Dendritic cell treated with granulocyte-macrophage colony-stimulating factor and Interleukin-4, amounts not matched to agents 40 ng/mL and 50 ng/mL, for 4 days (primary cell): Measurements from ENCODE around the gene RP2.

Experiments
- H3K27ac Mint-ChIP-seq: one replicate; pipeline ENCODE4 v1.8.0; 2022; ENCODE audit warnings: mild to moderate bottlenecking, mixed read lengths
- H3K27me3 Mint-ChIP-seq: one replicate; pipeline ENCODE4 v1.8.0; 2022; ENCODE audit warnings: mild to moderate bottlenecking, mixed read lengths
- H3K36me3 Mint-ChIP-seq: one replicate; pipeline ENCODE4 v1.8.0; 2022; ENCODE audit warnings: low read depth, mixed read lengths
- H3K4me1 Mint-ChIP-seq: one replicate; pipeline ENCODE4 v1.8.0; 2022; ENCODE audit warnings: low read depth, mixed read lengths
- H3K4me3 Mint-ChIP-seq: one replicate; pipeline ENCODE4 v1.8.0; 2022; ENCODE audit warnings: mild to moderate bottlenecking, moderate library complexity, mixed read lengths
- H3K9me3 Mint-ChIP-seq: one replicate; pipeline ENCODE4 v1.8.0; 2022; ENCODE audit warnings: mixed read lengths
- intact Hi-C: fragments of 100-400 bp; cut with micrococcal nuclease; formaldehyde crosslinking; loops from one replicate; pipeline ENCODE4 v1.15.0; 2022

Gene RP2

DNA sequence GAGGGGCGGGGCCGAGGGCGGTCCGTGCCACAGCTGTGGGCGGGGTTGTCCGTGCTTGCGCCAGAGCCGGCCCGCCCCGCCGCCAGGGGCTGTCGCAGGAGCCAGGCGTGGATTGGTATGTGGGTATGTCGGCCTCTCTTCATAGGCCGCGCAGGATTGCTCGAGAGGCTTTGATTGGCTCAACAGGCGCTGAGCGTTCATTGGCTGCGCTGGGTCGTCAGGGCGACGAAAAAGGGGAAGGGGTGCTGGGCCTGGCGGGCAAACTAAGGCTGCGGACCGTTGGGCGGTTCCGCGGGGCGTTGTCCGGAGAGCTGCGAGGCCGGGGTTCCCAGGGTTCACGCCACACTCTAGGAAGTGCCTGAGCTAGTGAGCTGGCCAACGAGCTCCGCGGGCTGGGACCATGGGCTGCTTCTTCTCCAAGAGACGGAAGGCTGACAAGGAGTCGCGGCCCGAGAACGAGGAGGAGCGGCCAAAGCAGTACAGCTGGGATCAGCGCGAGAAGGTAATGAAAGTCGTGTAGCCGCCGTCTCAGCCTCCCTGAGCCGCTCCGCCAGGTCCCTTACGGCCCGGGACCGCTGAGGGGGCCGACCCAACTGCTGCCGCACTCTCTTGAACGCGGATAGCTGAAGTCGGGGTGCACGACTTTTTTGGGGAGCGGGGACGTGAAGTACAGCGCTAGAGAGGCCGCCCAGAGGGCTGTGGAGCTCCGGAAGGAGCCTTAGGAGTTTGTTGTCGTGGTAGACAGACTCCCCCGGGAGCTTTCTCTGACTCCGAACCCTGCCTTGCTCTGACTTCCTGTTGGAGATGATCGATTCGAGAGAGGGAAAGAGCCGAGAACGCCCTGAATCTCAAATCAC is at the start of gene RP2:
Gene RP2, plus strand, starts transcription at position 343 of the 857 bp plus-strand sequence. Its CDS starts 58 bp downstream, at position 401.
- H3K4me3 Mint-ChIP-seq, result peak within 1 kb of the TSS; percentile 99
- no peaks in the 10 kb centered on the region for H3K9me3 Mint-ChIP-seq
- H3K36me3 Mint-ChIP-seq, result peaks cover 13% of the 10 kb centered on the region
- no peaks in the 10 kb centered on the region for H3K27me3 Mint-ChIP-seq
- peak within 1 kb of the TSS; percentile 98 for H3K27ac Mint-ChIP-seq
- H3K4me1 Mint-ChIP-seq, result peaks cover 12% of the 10 kb centered on the region
- intact Hi-C loops, result no loop called here

DNA sequence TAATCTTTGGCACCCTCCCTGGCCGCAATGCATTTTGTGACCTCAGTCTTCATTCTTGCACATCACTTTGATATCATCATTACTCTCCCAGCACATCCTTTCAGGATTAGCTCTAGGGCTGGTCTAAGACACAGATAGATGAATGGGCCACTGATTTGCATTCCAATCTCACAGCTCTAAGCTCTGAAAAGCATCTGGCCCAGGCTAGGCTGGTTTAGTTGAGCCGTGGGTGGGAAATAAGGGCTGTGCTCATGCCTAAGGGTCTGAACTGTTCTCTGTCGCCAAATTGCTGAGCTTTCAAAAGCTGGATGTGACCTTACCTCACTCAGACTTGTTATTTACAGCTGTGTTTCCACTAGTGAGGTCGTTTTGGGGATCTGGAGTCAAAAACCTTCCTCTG is 47.9 kb upstream of the RP2 start:
- Mint-ChIP-seq H3K9me3 (no peaks in the 10 kb centered on the region), H3K4me1 (peaks cover 14% of the 10 kb centered on the region), H3K4me3 (no peak overlapping the region), H3K27ac (no peak overlapping the region), H3K27me3 (no peaks in the 10 kb centered on the region), H3K36me3 (no peaks in the 10 kb centered on the region)
- intact Hi-C loops, result no loop called here

DNA sequence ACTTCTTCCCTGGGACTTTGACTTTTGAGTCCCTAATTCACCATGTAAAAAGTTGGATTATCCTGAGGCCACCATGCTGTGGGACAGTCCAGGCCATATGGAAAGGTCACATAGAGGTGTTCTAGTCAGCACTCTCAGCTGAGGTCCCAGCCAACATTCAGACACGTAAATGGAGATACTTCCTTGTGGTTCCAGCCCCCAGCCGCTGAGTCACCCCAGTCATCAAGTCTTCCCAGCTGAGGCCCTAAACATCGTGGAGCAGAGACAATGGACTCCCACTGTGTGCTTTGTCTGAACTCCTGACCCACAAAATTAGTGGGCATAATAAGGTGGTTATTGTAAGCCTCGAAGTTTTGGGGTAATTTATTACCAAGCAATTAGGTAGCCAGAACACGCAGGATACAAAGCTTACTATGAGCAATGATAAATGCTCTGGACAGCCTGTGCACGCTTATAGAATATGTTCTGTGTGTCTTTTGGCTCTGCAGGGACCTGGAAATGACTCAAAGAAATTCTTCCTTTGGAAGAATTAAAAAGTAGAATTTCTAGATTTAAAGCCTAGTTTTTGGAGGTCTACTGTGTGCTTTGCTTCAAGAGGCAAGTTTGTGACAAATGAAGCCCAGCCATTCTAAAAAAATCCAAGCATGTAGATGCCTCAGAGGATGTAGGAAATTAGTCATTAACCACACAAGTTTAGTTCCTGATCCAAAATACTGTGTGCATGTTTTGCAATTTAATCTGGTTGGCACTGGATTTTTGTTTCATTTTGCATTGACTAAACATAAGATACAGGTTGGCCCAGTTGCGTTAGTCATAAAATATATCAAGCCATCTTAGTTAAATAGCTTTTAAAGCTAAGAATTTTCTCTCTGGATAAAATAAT is 44.7 kb upstream of the RP2 start:
- intact Hi-C loops, result loop anchor here (5.0 kb wide), 1 partner anchor 215 kb away; no protein-coding TSS in a partner anchor

DNA sequence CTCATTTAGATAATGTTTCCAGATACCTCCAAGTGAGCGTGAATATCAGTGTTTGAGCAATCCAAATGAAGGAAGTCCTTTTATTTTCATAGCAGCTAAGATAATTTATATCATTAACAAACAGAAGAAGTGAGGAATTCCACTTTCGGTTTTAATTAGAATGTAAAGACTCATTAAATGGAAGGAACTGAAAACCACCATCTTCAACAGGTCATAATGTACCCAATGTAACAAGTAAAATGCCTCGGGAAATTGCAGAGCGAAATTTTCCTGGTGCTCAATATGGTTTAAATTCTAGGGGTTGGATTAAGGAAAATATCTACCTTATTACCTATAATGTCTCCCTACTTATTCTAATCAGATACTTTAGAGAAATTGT is 44.0 kb upstream of the RP2 start:
- H3K27ac Mint-ChIP-seq, result peak overlapping the region; percentile 80
- no peaks in the 10 kb centered on the region for H3K36me3 Mint-ChIP-seq
- peak overlapping the region; percentile 34 for H3K4me3 Mint-ChIP-seq

More for the DNA sequence above, 44.7 kb upstream of the RP2 start:
- Mint-ChIP-seq H3K27me3 (no peaks in the 10 kb centered on the region), H3K27ac (peak overlapping the region; percentile 80), H3K4me1 (peaks cover 17% of the 10 kb centered on the region), H3K4me3 (peak overlapping the region; percentile 34), H3K36me3 (no peaks in the 10 kb centered on the region), H3K9me3 (no peaks in the 10 kb centered on the region)

DNA sequence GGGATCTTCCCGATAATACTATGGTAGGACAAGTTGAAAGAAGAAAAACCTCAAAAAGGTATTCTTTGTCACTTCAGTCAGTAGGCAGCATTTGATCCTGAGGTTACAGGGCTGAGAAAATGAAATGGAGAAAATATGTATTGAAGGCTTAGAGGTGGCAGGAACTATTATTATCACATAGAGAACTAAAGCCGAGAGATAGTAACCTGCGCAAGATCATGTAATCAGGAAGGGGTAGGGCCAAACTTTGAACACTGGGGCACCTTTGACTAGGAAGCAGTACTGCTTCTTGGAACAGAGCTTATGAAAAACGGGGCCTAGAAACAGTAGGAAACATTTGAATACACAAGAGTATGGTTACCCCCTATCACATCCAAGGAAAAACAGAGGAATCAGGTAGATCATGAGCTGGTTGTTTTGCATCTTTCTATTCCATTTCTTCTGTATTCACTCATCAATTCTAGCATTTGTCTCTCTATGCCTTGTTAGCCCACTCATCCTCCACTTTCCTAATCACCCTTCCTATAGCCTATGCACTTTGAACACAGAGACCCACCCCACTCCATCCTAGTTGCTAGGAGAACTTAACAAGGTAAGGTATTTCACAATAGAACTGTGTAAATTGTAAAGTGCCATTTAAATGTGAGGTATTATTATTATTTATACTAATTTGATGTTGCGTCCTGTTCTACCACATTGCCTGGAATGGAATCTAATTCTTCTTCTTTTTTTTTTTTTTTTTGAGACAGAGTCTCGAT is 43.3 kb upstream of the RP2 start:
- Mint-ChIP-seq H3K4me1 (peaks cover 17% of the 10 kb centered on the region), H3K9me3 (no peaks in the 10 kb centered on the region), H3K36me3 (no peaks in the 10 kb centered on the region), H3K27me3 (no peaks in the 10 kb centered on the region), H3K4me3 (peak overlapping the region; percentile 34), H3K27ac (peak overlapping the region; percentile 80)
- intact Hi-C loops, result loop anchor here (5.0 kb wide), 1 partner anchor 216 kb away; no protein-coding TSS in a partner anchor

More for the DNA sequence above, 44.0 kb upstream of the RP2 start:
- Mint-ChIP-seq H3K4me1 (peaks cover 17% of the 10 kb centered on the region), H3K27me3 (no peaks in the 10 kb centered on the region), H3K9me3 (no peaks in the 10 kb centered on the region)
- intact Hi-C loops, result loop anchor here (5.0 kb wide), 1 partner anchor 215 kb away; no protein-coding TSS in a partner anchor

DNA sequence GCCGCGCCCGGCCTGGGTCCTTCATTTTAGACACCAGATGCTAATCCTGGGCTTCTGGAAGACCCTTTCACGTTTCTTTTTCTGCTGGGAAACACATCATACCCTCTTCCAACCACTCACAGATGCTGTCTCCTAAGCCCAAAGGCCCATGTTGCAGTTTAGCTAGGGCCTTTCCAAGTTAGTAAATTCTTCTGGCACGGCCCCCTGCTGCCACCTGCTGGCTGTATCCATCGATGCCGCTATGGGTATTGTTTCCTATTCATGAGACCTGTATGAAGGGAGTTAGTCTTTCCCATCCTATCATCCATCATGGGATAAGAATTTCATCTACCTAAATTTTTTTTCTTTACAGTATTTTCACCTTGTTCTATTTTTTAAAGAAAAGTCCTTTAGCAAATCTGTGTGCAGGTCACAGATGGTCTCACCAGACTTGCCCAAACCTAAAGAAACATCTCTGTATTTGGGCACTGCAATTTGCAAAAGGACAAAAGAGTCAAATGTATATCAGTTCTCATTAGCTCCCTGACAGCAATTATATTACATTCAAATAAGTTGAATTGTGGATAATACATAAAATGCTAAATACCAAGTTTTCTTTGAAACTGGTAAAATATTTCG is 40.2 kb upstream of the RP2 start:
- Mint-ChIP-seq H3K9me3 (no peaks in the 10 kb centered on the region), H3K4me1 (peaks cover 11% of the 10 kb centered on the region), H3K27ac (no peak overlapping the region), H3K36me3 (no peaks in the 10 kb centered on the region), H3K4me3 (no peak overlapping the region), H3K27me3 (no peaks in the 10 kb centered on the region)
- intact Hi-C loops, result loop anchor here (1.0 to 2.0 kb wide), 2 partner anchors 37 to 242 kb away; partner anchors contain the start of gene SLC9A7

DNA sequence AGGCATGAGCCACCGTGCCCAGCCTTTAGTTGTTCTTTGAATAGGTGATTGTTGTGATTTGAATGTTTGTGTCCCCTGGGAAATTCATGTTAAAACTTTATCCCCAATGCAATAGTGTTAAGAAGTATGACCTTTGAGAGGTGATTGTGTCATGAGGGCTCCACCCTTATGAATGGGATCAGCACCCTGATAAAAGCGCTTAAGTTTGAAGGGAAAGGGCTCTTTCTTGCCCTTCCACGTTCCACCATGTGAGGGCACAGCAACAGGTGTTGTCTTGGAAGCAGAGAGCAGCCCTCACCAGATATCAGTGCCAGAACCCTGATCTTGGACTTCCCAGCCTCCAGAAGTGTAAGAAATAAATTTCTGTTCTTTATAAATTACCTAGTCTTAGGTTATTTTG is 33.7 kb upstream of the RP2 start:
- H3K4me1 Mint-ChIP-seq, result no peaks in the 10 kb centered on the region
- H3K4me3 Mint-ChIP-seq, result no peak overlapping the region
- intact Hi-C loops, result loop anchor here (5.0 kb wide), 2 partner anchors 229 to 289 kb away; no protein-coding TSS in a partner anchor
- H3K9me3 Mint-ChIP-seq, result no peaks in the 10 kb centered on the region
- no peak overlapping the region for H3K27ac Mint-ChIP-seq
- H3K27me3 Mint-ChIP-seq, result peaks cover 2% of the 10 kb centered on the region
- H3K36me3 Mint-ChIP-seq, result no peaks in the 10 kb centered on the region

DNA sequence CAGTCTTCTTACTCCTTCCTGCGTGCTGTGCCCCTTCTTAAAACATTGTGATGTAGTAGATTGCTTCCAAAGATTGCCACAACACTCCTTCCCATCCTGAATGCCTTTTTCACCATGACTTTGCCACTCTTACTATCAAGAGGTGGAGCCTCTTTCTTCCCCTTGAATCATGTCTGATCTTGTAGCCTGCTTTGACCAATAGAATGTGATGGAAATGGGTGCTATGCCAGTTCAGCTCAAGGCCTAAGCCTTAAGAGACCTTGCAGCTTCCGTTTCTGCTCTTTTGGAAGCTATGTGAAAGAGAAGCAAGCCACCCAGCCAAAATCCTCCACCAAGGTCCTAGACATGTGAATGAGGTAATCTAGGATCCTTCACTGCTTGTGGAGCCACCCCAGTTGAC is 31.6 kb upstream of the RP2 start:
- Mint-ChIP-seq H3K27ac (no peak overlapping the region), H3K36me3 (no peaks in the 10 kb centered on the region), H3K27me3 (peaks cover 2% of the 10 kb centered on the region), H3K9me3 (no peaks in the 10 kb centered on the region), H3K4me1 (no peaks in the 10 kb centered on the region), H3K4me3 (no peak overlapping the region)
- intact Hi-C loops, result no loop called here

DNA sequence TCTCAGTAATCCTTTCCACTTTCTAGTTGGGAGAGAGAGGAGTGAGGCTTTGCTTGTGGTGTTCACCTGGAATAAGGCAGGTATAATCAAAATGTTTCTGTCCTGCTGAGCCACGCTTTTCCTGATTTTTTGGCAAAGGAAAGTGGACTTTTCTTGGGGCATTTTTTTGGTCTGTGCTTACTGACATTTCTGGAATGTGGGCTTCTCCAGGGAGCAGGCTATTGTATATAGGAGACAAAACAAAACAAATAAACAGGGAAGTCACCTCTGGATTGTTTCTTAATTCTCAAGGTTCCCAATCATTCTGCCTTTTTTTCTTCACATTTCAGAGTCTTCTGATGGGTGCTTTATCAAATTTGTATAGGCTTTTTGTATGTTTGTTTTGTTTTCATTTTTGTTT is 25.7 kb upstream of the RP2 start:
- no peak overlapping the region for H3K27ac Mint-ChIP-seq
- H3K9me3 Mint-ChIP-seq, result no peaks in the 10 kb centered on the region
- H3K36me3 Mint-ChIP-seq, result no peaks in the 10 kb centered on the region
- no peaks in the 10 kb centered on the region for H3K27me3 Mint-ChIP-seq
- no peaks in the 10 kb centered on the region for H3K4me1 Mint-ChIP-seq
- intact Hi-C loops, result no loop called here
- no peak overlapping the region for H3K4me3 Mint-ChIP-seq

DNA sequence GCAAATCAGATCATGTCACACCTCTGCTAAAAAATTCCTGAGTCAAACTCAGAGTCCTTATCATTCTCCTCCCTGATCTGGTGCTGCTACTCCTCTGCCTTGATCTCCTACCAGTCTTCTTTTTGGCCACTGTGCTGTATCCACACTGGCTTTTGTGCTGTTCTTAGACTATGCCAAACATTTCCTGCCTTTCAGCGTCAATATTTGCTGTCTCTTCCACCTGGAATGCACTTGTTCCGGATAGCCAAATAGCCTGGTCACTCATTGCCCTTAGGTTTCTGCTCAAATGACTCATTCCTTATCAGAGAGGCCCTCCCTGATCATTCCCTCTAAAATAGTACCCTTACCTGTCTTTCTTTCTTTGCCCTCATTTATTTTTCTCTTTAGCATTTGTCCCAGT is 24.4 kb upstream of the RP2 start:
- no peaks in the 10 kb centered on the region for H3K4me1 Mint-ChIP-seq
- no peaks in the 10 kb centered on the region for H3K27me3 Mint-ChIP-seq
- intact Hi-C loops, result no loop called here
- no peaks in the 10 kb centered on the region for H3K36me3 Mint-ChIP-seq
- H3K9me3 Mint-ChIP-seq, result no peaks in the 10 kb centered on the region
- no peak overlapping the region for H3K27ac Mint-ChIP-seq
- no peak overlapping the region for H3K4me3 Mint-ChIP-seq

DNA sequence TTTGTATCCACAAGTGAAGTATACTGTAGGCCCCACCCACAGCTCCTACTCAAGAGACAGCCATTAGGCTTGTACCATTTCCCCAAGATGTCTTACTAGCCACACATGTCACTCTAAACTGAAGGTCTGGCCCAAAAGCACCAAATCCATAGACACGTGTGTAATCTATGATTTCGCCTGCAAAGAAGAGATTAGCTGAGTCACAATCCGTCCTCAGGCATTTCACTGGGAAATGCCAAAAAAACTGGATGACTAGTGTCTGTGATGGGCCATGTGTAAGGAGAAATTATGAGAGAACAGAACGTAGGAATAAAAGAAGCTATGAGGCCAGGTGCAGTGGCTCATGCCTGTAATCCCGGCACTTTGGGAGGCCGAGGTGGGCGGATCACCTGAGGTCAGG is 21.9 kb upstream of the RP2 start:
- no peak overlapping the region for H3K4me3 Mint-ChIP-seq
- intact Hi-C loops, result no loop called here
- peaks cover 6% of the 10 kb centered on the region for H3K4me1 Mint-ChIP-seq
- no peaks in the 10 kb centered on the region for H3K9me3 Mint-ChIP-seq
- H3K27ac Mint-ChIP-seq, result no peak overlapping the region
- no peaks in the 10 kb centered on the region for H3K36me3 Mint-ChIP-seq
- H3K27me3 Mint-ChIP-seq, result no peaks in the 10 kb centered on the region

DNA sequence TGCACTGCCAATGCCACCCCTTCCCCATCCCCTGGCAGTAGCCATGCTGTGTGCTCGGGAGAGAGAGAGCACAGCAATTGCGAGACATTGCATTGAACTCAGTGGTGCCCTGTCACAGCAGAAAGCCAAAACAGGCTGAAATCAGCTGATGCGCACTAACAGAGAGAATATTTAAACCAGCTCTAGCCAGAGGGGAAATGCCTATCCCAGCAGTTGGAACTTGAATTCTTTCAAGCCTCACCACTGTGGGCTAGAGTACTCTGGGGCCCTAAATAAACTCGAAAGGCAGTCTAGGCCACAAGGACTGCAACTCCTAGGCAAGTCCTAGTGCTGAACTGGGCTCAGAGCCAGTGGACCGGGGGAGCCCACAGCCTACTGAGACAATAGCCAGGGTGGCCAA is 17.7 kb upstream of the RP2 start:
- H3K9me3 Mint-ChIP-seq, result peaks cover 9% of the 10 kb centered on the region
- no peak overlapping the region for H3K27ac Mint-ChIP-seq
- no peaks in the 10 kb centered on the region for H3K36me3 Mint-ChIP-seq
- intact Hi-C loops, result no loop called here
- H3K4me1 Mint-ChIP-seq, result peaks cover 6% of the 10 kb centered on the region
- H3K27me3 Mint-ChIP-seq, result no peaks in the 10 kb centered on the region
- no peak overlapping the region for H3K4me3 Mint-ChIP-seq

DNA sequence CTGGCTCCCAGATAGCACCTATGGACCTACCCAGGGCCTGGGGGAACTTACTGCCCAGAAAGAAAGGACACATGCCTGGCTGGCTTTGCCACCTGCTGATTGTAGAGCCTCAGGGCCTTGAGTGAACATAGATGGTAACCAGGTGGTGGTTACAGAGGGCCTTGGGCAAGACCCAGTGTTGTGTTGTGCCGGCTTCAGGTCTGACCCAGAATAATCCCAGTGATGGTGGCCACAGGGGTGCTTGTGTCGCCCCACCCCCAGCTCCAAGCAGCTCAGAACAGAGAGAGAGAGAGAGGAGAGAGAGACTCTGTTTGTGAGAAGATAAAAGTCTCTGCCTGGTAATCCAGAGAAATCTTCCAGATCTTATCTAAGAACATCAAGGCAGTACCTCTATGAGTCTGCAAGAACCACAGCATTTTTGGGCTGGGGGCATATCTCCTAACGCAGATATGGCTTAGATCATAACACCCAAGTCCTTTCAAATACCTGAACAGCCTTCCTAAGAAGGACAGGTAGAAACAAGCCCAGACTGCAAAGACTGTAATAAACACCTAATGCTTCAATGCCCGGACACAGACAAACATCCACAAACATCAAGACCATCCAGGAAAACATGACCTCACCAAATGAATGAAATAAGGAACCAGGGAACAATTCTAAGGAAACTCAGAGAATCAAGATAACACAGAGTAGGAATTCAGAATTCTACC is 16.3 kb upstream of the RP2 start:
- Mint-ChIP-seq H3K27me3 (no peaks in the 10 kb centered on the region), H3K4me1 (peaks cover 6% of the 10 kb centered on the region), H3K27ac (no peak overlapping the region), H3K4me3 (no peak overlapping the region), H3K9me3 (peaks cover 9% of the 10 kb centered on the region), H3K36me3 (no peaks in the 10 kb centered on the region)
- intact Hi-C loops, result no loop called here
